PFSK-1 (cell line): ENCODE data around the gene KITLG.

ENCODE experiments used
- POLR2AphosphoS5 ChIP-seq: IDR thresholded peaks from 2 replicates; pipeline ENCODE4 v1.6.1; 2012; ENCODE audit warnings: low read depth, mild to moderate bottlenecking, control low read depth, low read length, moderate library complexity
- SIN3A ChIP-seq: IDR thresholded peaks from 2 replicates; pipeline ENCODE4 v1.6.1; 2012; ENCODE audit warnings: mild to moderate bottlenecking, low read length, moderate library complexity, borderline replicate concordance; ENCODE audit not compliant: insufficient read depth

- TF ChIP-seq SIN3A = no peak
- TF ChIP-seq POLR2AphosphoS5 = no peak
Observed at GRCh38 chr12:88571543-88571942, 8.7 kb downstream of the KITLG start.
